Measurements from ENCODE around the gene PTPA.

The PTPA gene

GRCh38 chr9:129197978-129198318 lies 86.7 kb downstream of the PTPA start:
- no peak for DNase-seq (ENCODE audit: low spot score in 2 of 2)
- no peak overlapping the region for H3K4me3 ChIP-seq
- in situ Hi-C loops (cut with MboI; ENCODE audit: low sequenced_read_pairs), result no loop called here

More at GRCh38 chr9:129197978-129198318, 86.7 kb downstream of the PTPA start:
- H3K27me3 ChIP-seq (ENCODE audit: low read depth), result 0 out of 2 replicates have a peak, but pooled peaks cover 2% of the 10 kb centered on the region
- no peaks in the 10 kb centered on the region for H3K4me1 ChIP-seq
- no peaks in the 10 kb centered on the region for H3K36me3 ChIP-seq (replicated peaks)
- no peaks in the 10 kb centered on the region for H3K9me3 ChIP-seq

Data from HAP-1 (cell line).